ENCODE measurements around the gene TAS2R16. TPM values are rescaled to one million over a fixed set of nuclear protein-coding genes. Genes with fewer than 3 reads are reported as not detected.
A peak's percentile ranks its signal among the peaks of the same experiment; 100 is the strongest.

TAS2R16 gene
- total and polyA plus RNA-seq, 2 experiments from 2014 or later, result not detected

DNA sequence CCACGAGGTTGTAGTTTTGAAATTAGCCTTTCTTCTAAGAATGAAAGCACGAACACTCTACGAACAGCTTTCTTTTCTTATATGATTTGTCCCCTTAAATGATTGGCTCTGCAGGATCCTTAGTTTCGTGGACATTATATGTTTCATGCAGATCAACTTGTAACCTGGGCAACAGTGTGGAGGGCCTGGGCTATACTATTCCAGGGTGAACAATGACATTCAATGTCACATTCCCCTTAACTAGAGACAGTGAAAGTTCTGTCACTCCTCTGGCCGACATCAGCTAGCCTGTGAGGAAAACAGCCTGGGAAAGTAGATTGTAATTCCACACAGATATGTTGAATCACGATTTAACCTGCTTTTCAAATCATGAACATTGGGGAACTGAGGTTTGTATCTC, 23.4 kb downstream of the TAS2R16 start:
- no peaks in the 10 kb centered on the region for H3F3A ChIP-seq (replicated peaks; ENCODE audit: low read depth)
- no peak overlapping the region; the same call in 1 of the 2 replicates for H3K27ac Mint-ChIP-seq
- DNase-seq (ENCODE audit: low spot score), result no peak

More for the DNA sequence above, 23.4 kb downstream of the TAS2R16 start:
- Histone ChIP-seq H4K20me1 (replicated peaks; ENCODE audit: insufficient read depth) (no peaks in the 10 kb centered on the region), H2AFZ (peak overlapping the region; percentile 73; the same call in 1 of the 2 replicates), H3K4me2 (no peak overlapping the region), H3K27me3 (ENCODE audit: insufficient read depth) (no peaks in the 10 kb centered on the region), H3K27ac (ENCODE audit: low read depth) (no peak overlapping the region), H3K4me1 (ENCODE audit: insufficient read depth) (no peaks in the 10 kb centered on the region), H3K36me3 (ENCODE audit: insufficient read depth) (no peaks in the 10 kb centered on the region), H3K79me2 (replicated peaks; ENCODE audit: insufficient read depth) (no peaks in the 10 kb centered on the region), H3K4me3 (no peak overlapping the region), H3K9me2 (ENCODE audit: insufficient read depth) (no peaks in the 10 kb centered on the region; the same call in 1 of the 2 replicates)
- no peaks in the 10 kb centered on the region for H3K27me3 Mint-ChIP-seq (ENCODE audit: insufficient read depth, low read depth, poor library complexity)
- H3K9me3 Mint-ChIP-seq, result no peaks in the 10 kb centered on the region
- TF ChIP-seq STAT1 (IDR thresholded peaks at IDR 0.05; ENCODE audit: unreplicated experiment) (no peak), ZNF331 (CRISPR knock-in tag; IDR thresholded peaks at IDR 0.05; ENCODE audit: low read depth) (no peak), CREB1 (CRISPR knock-in tag; IDR thresholded peaks at IDR 0.05; ENCODE audit: low read depth) (no peak), EZH2phosphoT487 (IDR thresholded peaks at IDR 0.05; ENCODE audit: unreplicated experiment) (no peak), POLR2AphosphoS5 (IDR thresholded peaks at IDR 0.05; ENCODE audit: low read depth) (no peak), NANOG (IDR thresholded peaks at IDR 0.05; ENCODE audit: borderline replicate concordance) (no peak), ZNF114 (CRISPR knock-in tag; IDR thresholded peaks at IDR 0.05) (no peak), JUNB (IDR thresholded peaks at IDR 0.05; ENCODE audit: unreplicated experiment) (no peak), EZH2 (IDR thresholded peaks at IDR 0.05; ENCODE audit: low read depth, unreplicated experiment) (no peak)
- TF ChIP-seq, protein P1, sequence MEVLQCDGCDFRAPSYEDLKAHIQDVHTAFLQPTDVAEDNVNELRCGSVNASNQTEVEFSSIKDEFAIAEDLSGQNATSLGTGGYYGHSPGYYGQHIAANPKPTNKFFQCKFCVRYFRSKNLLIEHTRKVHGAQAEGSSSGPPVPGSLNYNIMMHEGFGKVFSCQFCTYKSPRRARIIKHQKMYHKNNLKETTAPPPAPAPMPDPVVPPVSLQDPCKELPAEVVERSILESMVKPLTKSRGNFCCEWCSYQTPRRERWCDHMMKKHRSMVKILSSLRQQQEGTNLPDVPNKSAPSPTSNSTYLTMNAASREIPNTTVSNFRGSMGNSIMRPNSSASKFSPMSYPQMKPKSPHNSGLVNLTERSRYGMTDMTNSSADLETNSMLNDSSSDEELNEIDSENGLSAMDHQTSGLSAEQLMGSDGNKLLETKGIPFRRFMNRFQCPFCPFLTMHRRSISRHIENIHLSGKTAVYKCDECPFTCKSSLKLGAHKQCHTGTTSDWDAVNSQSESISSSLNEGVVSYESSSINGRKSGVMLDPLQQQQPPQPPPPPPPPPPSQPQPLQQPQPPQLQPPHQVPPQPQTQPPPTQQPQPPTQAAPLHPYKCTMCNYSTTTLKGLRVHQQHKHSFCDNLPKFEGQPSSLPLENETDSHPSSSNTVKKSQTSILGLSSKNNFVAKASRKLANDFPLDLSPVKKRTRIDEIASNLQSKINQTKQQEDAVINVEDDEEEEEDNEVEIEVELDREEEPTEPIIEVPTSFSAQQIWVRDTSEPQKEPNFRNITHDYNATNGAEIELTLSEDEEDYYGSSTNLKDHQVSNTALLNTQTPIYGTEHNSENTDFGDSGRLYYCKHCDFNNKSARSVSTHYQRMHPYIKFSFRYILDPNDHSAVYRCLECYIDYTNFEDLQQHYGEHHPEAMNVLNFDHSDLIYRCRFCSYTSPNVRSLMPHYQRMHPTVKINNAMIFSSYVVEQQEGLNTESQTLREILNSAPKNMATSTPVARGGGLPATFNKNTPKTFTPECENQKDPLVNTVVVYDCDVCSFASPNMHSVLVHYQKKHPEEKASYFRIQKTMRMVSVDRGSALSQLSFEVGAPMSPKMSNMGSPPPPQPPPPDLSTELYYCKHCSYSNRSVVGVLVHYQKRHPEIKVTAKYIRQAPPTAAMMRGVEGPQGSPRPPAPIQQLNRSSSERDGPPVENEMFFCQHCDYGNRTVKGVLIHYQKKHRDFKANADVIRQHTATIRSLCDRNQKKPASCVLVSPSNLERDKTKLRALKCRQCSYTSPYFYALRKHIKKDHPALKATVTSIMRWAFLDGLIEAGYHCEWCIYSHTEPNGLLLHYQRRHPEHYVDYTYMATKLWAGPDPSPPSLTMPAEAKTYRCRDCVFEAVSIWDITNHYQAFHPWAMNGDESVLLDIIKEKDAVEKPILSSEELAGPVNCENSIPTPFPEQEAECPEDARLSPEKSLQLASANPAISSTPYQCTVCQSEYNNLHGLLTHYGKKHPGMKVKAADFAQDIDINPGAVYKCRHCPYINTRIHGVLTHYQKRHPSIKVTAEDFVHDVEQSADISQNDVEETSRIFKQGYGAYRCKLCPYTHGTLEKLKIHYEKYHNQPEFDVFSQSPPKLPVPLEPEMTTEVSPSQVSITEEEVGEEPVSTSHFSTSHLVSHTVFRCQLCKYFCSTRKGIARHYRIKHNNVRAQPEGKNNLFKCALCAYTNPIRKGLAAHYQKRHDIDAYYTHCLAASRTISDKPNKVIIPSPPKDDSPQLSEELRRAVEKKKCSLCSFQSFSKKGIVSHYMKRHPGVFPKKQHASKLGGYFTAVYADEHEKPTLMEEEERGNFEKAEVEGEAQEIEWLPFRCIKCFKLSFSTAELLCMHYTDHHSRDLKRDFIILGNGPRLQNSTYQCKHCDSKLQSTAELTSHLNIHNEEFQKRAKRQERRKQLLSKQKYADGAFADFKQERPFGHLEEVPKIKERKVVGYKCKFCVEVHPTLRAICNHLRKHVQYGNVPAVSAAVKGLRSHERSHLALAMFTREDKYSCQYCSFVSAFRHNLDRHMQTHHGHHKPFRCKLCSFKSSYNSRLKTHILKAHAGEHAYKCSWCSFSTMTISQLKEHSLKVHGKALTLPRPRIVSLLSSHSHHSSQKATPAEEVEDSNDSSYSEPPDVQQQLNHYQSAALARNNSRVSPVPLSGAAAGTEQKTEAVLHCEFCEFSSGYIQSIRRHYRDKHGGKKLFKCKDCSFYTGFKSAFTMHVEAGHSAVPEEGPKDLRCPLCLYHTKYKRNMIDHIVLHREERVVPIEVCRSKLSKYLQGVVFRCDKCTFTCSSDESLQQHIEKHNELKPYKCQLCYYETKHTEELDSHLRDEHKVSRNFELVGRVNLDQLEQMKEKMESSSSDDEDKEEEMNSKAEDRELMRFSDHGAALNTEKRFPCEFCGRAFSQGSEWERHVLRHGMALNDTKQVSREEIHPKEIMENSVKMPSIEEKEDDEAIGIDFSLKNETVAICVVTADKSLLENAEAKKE (CRISPR knock-in tag; IDR thresholded peaks at IDR 0.05), result no peak
- TF ChIP-seq, protein P2, sequence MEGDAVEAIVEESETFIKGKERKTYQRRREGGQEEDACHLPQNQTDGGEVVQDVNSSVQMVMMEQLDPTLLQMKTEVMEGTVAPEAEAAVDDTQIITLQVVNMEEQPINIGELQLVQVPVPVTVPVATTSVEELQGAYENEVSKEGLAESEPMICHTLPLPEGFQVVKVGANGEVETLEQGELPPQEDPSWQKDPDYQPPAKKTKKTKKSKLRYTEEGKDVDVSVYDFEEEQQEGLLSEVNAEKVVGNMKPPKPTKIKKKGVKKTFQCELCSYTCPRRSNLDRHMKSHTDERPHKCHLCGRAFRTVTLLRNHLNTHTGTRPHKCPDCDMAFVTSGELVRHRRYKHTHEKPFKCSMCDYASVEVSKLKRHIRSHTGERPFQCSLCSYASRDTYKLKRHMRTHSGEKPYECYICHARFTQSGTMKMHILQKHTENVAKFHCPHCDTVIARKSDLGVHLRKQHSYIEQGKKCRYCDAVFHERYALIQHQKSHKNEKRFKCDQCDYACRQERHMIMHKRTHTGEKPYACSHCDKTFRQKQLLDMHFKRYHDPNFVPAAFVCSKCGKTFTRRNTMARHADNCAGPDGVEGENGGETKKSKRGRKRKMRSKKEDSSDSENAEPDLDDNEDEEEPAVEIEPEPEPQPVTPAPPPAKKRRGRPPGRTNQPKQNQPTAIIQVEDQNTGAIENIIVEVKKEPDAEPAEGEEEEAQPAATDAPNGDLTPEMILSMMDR (conservative IDR thresholded peaks at IDR 0.05; ENCODE audit: low read depth in 2 of 2), result no peak
- TF ChIP-seq, protein P3, sequence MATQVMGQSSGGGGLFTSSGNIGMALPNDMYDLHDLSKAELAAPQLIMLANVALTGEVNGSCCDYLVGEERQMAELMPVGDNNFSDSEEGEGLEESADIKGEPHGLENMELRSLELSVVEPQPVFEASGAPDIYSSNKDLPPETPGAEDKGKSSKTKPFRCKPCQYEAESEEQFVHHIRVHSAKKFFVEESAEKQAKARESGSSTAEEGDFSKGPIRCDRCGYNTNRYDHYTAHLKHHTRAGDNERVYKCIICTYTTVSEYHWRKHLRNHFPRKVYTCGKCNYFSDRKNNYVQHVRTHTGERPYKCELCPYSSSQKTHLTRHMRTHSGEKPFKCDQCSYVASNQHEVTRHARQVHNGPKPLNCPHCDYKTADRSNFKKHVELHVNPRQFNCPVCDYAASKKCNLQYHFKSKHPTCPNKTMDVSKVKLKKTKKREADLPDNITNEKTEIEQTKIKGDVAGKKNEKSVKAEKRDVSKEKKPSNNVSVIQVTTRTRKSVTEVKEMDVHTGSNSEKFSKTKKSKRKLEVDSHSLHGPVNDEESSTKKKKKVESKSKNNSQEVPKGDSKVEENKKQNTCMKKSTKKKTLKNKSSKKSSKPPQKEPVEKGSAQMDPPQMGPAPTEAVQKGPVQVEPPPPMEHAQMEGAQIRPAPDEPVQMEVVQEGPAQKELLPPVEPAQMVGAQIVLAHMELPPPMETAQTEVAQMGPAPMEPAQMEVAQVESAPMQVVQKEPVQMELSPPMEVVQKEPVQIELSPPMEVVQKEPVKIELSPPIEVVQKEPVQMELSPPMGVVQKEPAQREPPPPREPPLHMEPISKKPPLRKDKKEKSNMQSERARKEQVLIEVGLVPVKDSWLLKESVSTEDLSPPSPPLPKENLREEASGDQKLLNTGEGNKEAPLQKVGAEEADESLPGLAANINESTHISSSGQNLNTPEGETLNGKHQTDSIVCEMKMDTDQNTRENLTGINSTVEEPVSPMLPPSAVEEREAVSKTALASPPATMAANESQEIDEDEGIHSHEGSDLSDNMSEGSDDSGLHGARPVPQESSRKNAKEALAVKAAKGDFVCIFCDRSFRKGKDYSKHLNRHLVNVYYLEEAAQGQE (IDR thresholded peaks at IDR 0.05; ENCODE audit: unreplicated experiment), result no peak
- TF ChIP-seq, protein P4, sequence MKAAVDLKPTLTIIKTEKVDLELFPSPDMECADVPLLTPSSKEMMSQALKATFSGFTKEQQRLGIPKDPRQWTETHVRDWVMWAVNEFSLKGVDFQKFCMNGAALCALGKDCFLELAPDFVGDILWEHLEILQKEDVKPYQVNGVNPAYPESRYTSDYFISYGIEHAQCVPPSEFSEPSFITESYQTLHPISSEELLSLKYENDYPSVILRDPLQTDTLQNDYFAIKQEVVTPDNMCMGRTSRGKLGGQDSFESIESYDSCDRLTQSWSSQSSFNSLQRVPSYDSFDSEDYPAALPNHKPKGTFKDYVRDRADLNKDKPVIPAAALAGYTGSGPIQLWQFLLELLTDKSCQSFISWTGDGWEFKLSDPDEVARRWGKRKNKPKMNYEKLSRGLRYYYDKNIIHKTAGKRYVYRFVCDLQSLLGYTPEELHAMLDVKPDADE (IDR thresholded peaks at IDR 0.05), result no peak
- H3K4me3 Mint-ChIP-seq, result no peak overlapping the region
- H3K36me3 Mint-ChIP-seq (ENCODE audit: low read depth), result no peaks in the 10 kb centered on the region
- peaks cover 8% of the 10 kb centered on the region for H3K4me1 Mint-ChIP-seq
- peak; percentile 44; the same call in 2 of the 3 replicates for ATAC-seq
